DMS53 treated with DMSO at 0.1 percent for 48 hours (cell line): ENCODE measurements around the gene PDE11A.

Source experiments
- DNase-seq: peaks from one replicate; lab custom pipeline; 2025; ENCODE audit not compliant: unreplicated experiment; lab: John Stamatoyannopoulos, UW

Gene PDE11A

GRCh38 chr2:177929662-177930522 is 142.7 kb downstream of the PDE11A start:
- peak; percentile 56 for DNase-seq

GRCh38 chr2:177923323-177923722 is 149.3 kb downstream of the PDE11A start:
- no peak for DNase-seq

- DNase-seq = no peak
Observed at GRCh38 chr2:177921726-177922125, 150.9 kb downstream of the PDE11A start.

GRCh38 chr2:177917169-177917568 is 155.4 kb downstream of the PDE11A start:
- no peak for DNase-seq

GRCh38 chr2:177916342-177916741 is 156.2 kb downstream of the PDE11A start:
- no peak for DNase-seq

- no peak for DNase-seq
Observed at GRCh38 chr2:177914247-177914646, 158.3 kb downstream of the PDE11A start.

GRCh38 chr2:177909962-177910361 is 162.6 kb downstream of the PDE11A start:
- DNase-seq = no peak

- no peak for DNase-seq
Observed at GRCh38 chr2:177908824-177909223, 163.8 kb downstream of the PDE11A start.

- no peak for DNase-seq
Observed at GRCh38 chr2:177908182-177908581, 164.4 kb downstream of the PDE11A start.

GRCh38 chr2:177906041-177906718 is 166.4 kb downstream of the PDE11A start:
- peak; percentile 93 for DNase-seq

- no peak for DNase-seq
Observed at GRCh38 chr2:177905640-177906039, 166.9 kb downstream of the PDE11A start.

GRCh38 chr2:177902395-177903163 is 170.0 kb downstream of the PDE11A start:
- DNase-seq = no peak

- no peak for DNase-seq
Observed at GRCh38 chr2:177900082-177900481, 172.5 kb downstream of the PDE11A start.

GRCh38 chr2:177897278-177897677 is 175.3 kb downstream of the PDE11A start:
- DNase-seq = no peak

GRCh38 chr2:177896587-177896986 is 176.0 kb downstream of the PDE11A start:
- DNase-seq = no peak

- DNase-seq = no peak
Observed at GRCh38 chr2:177894546-177894945, 178.0 kb downstream of the PDE11A start.

- DNase-seq = no peak
Observed at GRCh38 chr2:177893880-177894279, 178.7 kb downstream of the PDE11A start.

- no peak for DNase-seq
Observed at GRCh38 chr2:177891533-177891932, 181.0 kb downstream of the PDE11A start.

- DNase-seq = no peak
Observed at GRCh38 chr2:177889818-177890460, 182.6 kb downstream of the PDE11A start.

GRCh38 chr2:177888581-177888980 is 184.0 kb downstream of the PDE11A start:
- peak; percentile 63 for DNase-seq

GRCh38 chr2:177887722-177888121 is 184.9 kb downstream of the PDE11A start:
- DNase-seq = no peak
